Measurements from ENCODE around the gene ARSK. TPM values are rescaled to one million over a fixed set of nuclear protein-coding genes. Genes with fewer than 3 reads are reported as not detected.
"Not testable (repeated sequence)": the region's sequence is repeated elsewhere in the genome, so short reads cannot be mapped to it uniquely, and the experiment has no call there.

ARSK gene
- total RNA-seq, 6 experiments from 2014 or later, result 2.1 to 4.9 (median 4.0) TPM

GRCh38 chr5:95631991-95632675, 77.2 kb downstream of the ARSK start:
- Histone ChIP-seq H3K27ac (no peak overlapping the region), H3K9me3 (no peaks in the 10 kb centered on the region), H3K4me1 (no peaks in the 10 kb centered on the region), H3K4me3 (no peak overlapping the region), H3K27me3 (no peaks in the 10 kb centered on the region), H3K36me3 (no peaks in the 10 kb centered on the region)
- intact Hi-C loops (cut with DNase I), result no loop called here
- no peak for TF ChIP-seq CTCF (IDR thresholded peaks at IDR 0.05)
- no peak for TF ChIP-seq POLR2A (IDR thresholded peaks at IDR 0.05)
- DNase-seq (no peak), ATAC-seq (peak; percentile 40 to 67 (median 52))
- WGBS (ENCODE audit: insufficient coverage, low coverage, low lambda C conversion rate, missing lambda C conversion rate), result 83% methylated on average over 4 of the region's 4 CpGs

- WGBS (ENCODE audit: insufficient coverage, low coverage, low lambda C conversion rate, missing lambda C conversion rate), result 85% methylated on average over 2 of the region's 2 CpGs
- ATAC-seq; H3K4me1 ChIP-seq; H3K4me3 ChIP-seq; H3K9me3 ChIP-seq; DNase-seq; intact Hi-C loops (cut with DNase I); H3K36me3 ChIP-seq; H3K27ac ChIP-seq; H3K27me3 ChIP-seq: not testable (repeated sequence)
Measured at GRCh38 chr5:95632942-95633341, 78.0 kb downstream of the ARSK start.

GRCh38 chr5:95633671-95634070, 78.8 kb downstream of the ARSK start:
- H3K36me3 ChIP-seq, result no peaks in the 10 kb centered on the region
- H3K27me3 ChIP-seq, result no peaks in the 10 kb centered on the region
- WGBS (ENCODE audit: insufficient coverage, low coverage, low lambda C conversion rate, missing lambda C conversion rate), result 95% methylated on average over 3 of the region's 3 CpGs
- H3K4me1 ChIP-seq, result no peaks in the 10 kb centered on the region
- H3K4me3 ChIP-seq, result no peak overlapping the region
- H3K27ac ChIP-seq, result no peak overlapping the region
- intact Hi-C loops (cut with DNase I), result no loop called here
- DNase-seq (no peak), ATAC-seq (no peak)
- H3K9me3 ChIP-seq, result no peaks in the 10 kb centered on the region
- TF ChIP-seq POLR2A (IDR thresholded peaks at IDR 0.05), result no peak
- TF ChIP-seq CTCF (IDR thresholded peaks at IDR 0.05), result no peak

GRCh38 chr5:95634081-95634480, 79.2 kb downstream of the ARSK start:
- Histone ChIP-seq H3K27me3 (no peaks in the 10 kb centered on the region), H3K9me3 (no peaks in the 10 kb centered on the region), H3K36me3 (no peaks in the 10 kb centered on the region), H3K4me3 (no peak overlapping the region), H3K27ac (no peak overlapping the region), H3K4me1 (no peaks in the 10 kb centered on the region)
- intact Hi-C loops (cut with DNase I), result no loop called here
- ATAC-seq (no peak), DNase-seq (no peak)
- no peak for TF ChIP-seq CTCF (IDR thresholded peaks at IDR 0.05)
- no peak for TF ChIP-seq POLR2A (IDR thresholded peaks at IDR 0.05)
- 100% methylated on average over 3 of the region's 3 CpGs for WGBS (ENCODE audit: insufficient coverage, low coverage, low lambda C conversion rate, missing lambda C conversion rate)

GRCh38 chr5:95638632-95639031, 83.7 kb downstream of the ARSK start:
- intact Hi-C loops (cut with DNase I), result no loop called here
- no peak overlapping the region for H3K27ac ChIP-seq
- ATAC-seq, result no peak
- no peaks in the 10 kb centered on the region for H3K27me3 ChIP-seq
- no peak for DNase-seq
- H3K4me1 ChIP-seq, result peaks cover 0 to 24% (median 7%) of the 10 kb centered on the region in 4 donors
- H3K4me3 ChIP-seq, result no peak overlapping the region
- 80% methylated on average over 3 of the region's 3 CpGs for WGBS (ENCODE audit: insufficient coverage, low coverage, low lambda C conversion rate, missing lambda C conversion rate)
- no peaks in the 10 kb centered on the region for H3K36me3 ChIP-seq
- H3K9me3 ChIP-seq, result no peaks in the 10 kb centered on the region
- TF ChIP-seq POLR2A (IDR thresholded peaks at IDR 0.05) (no peak), CTCF (IDR thresholded peaks at IDR 0.05) (no peak)

Data from right lobe of liver (tissue), 6 donors.